Activated naive CD8-positive, alpha-beta T cell treated with anti-CD3 and anti-CD28 coated beads for 36 hours (primary cell): ENCODE data around the gene MRPS34. TPM values are rescaled to one million over a fixed set of nuclear protein-coding genes. Genes with fewer than 3 reads are reported as not detected.
"Not testable (repeated sequence)": the region's sequence is repeated elsewhere in the genome, so short reads cannot be mapped to it uniquely, and the experiment has no call there.

Experiments
- DNase-seq: peaks from one replicate; pipeline ENCODE4 v3.0.0; 2021
- H3K27ac Mint-ChIP-seq: one replicate; pipeline ENCODE4 v1.8.0; 2022; ENCODE audit warnings: mild to moderate bottlenecking, moderate library complexity, mixed read lengths
- H3K27me3 Mint-ChIP-seq: one replicate; pipeline ENCODE4 v1.8.0; 2022; ENCODE audit warnings: mild to moderate bottlenecking, mixed read lengths
- H3K36me3 Mint-ChIP-seq: one replicate; pipeline ENCODE4 v1.8.0; 2021; ENCODE audit warnings: mild to moderate bottlenecking, mixed read lengths
- H3K4me1 Mint-ChIP-seq: one replicate; pipeline ENCODE4 v1.8.0; 2021; ENCODE audit warnings: mixed read lengths
- H3K4me3 Mint-ChIP-seq: one replicate; pipeline ENCODE4 v1.8.0; 2022; ENCODE audit warnings: mild to moderate bottlenecking, moderate library complexity, mixed read lengths
- H3K9me3 Mint-ChIP-seq: one replicate; pipeline ENCODE4 v1.8.0; 2022; ENCODE audit warnings: mixed read lengths
- total RNA-seq, 2 experiments: library from RNA; stranded (reverse); gene quantifications; one replicate each; pipeline ENCODE4 v1.2.3, GENCODE V29; 2021

Gene MRPS34
- total RNA-seq, 2 experiments from 2014 or later, result 187 to 190 TPM

DNA sequence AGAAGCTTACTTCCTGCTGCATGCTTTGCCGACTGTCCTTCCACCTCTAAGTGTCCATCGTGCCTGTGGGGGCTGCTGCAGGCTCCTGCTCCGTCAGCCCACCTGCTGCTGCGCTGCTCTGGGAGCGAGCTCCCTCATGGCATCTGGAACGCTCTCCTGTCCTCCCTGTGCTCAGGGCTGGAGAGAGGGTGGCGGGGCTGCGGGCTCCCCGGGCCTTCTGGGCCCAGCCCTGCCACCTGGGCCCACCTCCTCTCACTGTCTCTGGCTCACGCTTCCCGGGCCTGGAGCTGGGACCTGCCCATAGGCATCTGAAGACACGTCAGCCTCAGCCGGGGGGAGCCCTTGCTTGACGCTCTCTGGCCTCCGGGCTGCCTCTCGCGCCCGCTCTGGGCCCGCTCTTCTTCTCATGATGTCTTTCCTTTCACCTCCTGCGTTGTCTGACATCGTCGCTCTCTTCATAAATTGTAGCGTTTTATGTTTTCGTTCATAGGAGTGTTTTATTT, 28.5 kb downstream of the MRPS34 start:
- Mint-ChIP-seq H3K27me3 (no peaks in the 10 kb centered on the region), H3K4me1 (no peaks in the 10 kb centered on the region), H3K36me3 (peaks cover 1% of the 10 kb centered on the region), H3K27ac (no peak overlapping the region), H3K9me3 (no peaks in the 10 kb centered on the region), H3K4me3 (no peak overlapping the region)
- DNase-seq, result no peak

DNA sequence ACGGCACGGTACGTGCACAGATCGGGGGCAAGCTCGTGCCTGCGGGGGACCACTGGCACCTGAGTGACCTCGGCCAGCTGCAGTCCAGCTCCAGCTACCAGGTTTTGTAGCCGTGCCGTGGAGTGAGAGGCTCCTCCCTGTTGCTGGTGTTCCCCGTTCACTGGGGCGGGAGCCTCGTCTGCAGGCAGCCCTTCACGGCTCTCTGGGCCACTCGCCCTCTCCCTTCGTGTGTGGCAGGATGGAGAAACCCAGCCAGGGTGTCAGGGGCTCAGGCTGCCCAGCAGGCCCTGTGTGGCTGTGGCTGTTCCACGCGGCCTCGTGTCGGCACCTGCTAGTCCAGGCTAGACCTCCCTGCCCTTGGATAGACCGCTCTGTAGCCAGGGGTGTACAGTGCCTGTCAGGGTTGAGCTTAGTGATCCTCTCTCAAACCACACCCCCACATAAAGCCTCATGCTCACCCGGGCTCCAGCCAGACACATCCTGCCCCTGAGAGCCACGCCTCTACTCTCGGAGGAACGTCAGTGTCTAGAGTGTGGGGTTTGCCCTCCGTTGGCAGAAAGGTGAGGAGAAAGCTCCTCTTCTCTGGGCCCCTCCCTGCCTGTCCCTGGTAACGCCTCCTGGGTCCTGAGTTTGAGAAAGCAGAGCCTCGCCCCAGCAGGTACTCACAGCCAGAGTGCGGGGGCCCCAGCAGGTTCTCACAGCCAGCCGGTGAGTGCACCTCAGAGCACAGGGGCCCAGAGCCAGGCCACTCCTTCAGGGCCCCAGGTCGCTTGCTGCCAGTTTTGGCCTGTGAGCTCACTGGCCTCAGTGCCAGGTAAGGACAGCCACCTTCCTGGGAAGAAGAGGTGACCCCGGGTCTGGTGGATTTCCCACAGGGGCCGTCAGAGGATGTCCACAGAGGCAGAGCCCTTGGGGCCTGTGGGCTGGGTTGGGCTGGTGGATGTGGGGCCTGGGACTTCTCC, 29.3 kb downstream of the MRPS34 start:
- H3K9me3 Mint-ChIP-seq, result no peaks in the 10 kb centered on the region
- H3K36me3 Mint-ChIP-seq, result peaks cover 1% of the 10 kb centered on the region
- H3K27ac Mint-ChIP-seq, result no peak overlapping the region
- H3K27me3 Mint-ChIP-seq, result no peaks in the 10 kb centered on the region
- DNase-seq, result no peak
- H3K4me3 Mint-ChIP-seq, result no peak overlapping the region
- no peaks in the 10 kb centered on the region for H3K4me1 Mint-ChIP-seq

DNA sequence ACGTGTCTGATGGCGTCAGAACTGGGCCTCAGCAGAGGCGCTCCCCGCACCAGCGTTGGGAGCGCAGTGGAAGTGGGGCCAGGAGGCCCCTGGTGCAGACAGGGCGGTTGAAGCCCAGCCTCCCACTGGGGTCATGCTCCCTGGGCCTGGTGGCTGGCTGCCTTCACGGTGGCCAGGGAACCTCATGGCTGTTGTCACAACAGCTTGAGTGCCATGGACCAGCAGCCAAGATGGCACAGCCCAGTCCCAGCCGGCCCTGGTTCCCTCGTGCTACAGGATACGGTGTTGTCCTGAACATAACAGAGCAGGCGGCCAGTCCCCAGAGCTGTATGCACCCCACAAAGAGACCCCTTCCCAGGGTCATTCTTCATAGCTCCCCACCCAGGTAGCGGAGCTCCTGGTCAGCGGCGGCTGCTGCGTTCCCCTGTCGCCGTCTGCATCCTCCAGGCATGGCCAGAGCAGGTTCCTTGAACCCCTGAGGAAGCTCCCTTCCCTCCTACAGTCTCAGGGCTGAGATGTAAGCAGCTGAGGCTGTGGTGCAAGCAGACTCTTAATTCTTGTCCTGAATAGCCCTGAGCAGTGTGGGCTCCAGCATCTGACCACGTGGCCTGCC, 31.3 kb downstream of the MRPS34 start:
- H3K27me3 Mint-ChIP-seq, result no peaks in the 10 kb centered on the region
- no peak for DNase-seq
- H3K9me3 Mint-ChIP-seq, result no peaks in the 10 kb centered on the region
- H3K27ac Mint-ChIP-seq, result no peak overlapping the region
- H3K36me3 Mint-ChIP-seq, result peaks cover 1% of the 10 kb centered on the region
- no peak overlapping the region for H3K4me3 Mint-ChIP-seq
- no peaks in the 10 kb centered on the region for H3K4me1 Mint-ChIP-seq

DNA sequence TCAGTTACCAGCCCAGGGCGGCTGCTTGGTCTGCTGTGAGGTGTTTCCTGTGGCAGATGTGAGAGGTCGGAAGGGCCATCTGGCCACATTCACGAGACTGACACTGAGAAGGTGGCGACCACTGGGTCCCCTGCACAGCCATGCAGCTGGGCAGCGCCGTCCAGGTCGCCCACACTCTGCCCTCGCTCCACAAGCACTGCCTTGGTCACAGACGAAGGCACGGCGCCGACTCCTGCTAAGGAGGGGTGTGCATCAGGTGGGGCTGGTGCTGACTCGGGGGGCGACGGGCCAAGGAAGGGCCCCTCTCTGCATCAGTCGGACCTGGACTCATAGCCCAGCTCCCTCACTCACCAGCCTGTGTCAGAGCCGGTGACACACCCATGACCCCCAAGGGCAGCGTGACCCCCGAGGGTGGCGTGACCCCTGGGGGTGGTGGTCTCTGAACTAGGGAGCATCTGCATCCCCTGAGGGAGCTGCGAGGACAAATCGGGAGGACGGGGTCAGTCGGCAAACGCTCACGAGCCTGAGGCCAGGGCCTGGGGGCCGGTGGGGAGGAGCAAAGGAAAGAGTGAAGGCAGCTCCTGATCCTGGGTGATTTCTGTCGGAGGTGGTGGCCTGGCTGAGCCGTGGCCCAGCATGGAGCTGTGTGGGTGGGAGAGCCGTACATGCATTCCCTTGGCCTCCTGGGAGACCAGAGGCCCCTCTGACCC, 32.0 kb downstream of the MRPS34 start:
- H3K36me3 Mint-ChIP-seq, result peaks cover 1% of the 10 kb centered on the region
- no peak for DNase-seq
- H3K27ac Mint-ChIP-seq, result no peak overlapping the region
- no peaks in the 10 kb centered on the region for H3K9me3 Mint-ChIP-seq
- H3K27me3 Mint-ChIP-seq, result no peaks in the 10 kb centered on the region
- no peaks in the 10 kb centered on the region for H3K4me1 Mint-ChIP-seq
- H3K4me3 Mint-ChIP-seq, result no peak overlapping the region

DNA sequence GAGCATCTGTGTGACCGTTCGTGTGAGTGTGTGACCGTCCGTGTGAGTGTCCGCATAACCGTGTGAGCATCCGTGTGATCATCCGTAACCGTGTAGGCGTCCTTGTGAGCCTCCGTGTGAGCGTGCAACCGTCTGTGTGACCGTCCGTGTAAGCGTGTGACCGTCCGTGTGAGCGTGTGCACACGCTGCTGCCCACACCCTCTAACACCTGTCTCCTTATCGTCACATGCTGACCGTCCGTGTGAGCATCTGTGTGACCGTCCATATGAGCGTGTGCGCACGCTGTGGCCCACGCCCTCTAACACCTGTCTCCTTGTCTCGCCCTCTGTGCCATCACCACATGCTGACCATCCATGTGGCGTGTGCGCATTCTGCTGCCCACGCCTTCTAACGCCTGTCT, 32.7 kb downstream of the MRPS34 start:
- no peaks in the 10 kb centered on the region for H3K9me3 Mint-ChIP-seq

DNA sequence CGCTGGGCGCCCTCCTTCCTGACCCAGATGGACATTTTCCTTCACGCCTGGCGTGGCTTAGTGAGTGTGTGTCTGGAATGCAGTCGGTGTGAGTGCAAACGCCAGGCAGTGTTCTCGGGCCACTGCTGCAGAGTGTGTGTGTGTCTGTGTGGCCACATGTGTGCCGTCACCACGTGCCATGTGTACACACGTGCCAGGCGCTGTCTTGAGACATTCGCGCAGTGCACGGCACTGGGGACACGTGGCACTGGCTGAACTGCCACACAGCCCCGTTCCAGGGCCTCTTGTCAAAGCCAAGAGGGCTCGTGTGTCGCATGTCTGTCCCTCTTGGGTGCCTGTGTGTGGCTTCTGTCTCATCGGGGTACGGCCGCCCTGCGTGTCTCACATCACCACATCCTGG, 38.1 kb downstream of the MRPS34 start:
- Mint-ChIP-seq H3K36me3 (peaks cover 2% of the 10 kb centered on the region), H3K4me3 (no peak overlapping the region), H3K27me3 (no peaks in the 10 kb centered on the region), H3K9me3 (no peaks in the 10 kb centered on the region), H3K4me1 (no peaks in the 10 kb centered on the region), H3K27ac (no peak overlapping the region)
- DNase-seq, result no peak

More for the DNA sequence above, 32.7 kb downstream of the MRPS34 start:
- H3K27me3 Mint-ChIP-seq, result no peaks in the 10 kb centered on the region
- no peak for DNase-seq
- H3K4me1 Mint-ChIP-seq, result no peaks in the 10 kb centered on the region
- H3K4me3 Mint-ChIP-seq, result no peak overlapping the region
- H3K36me3 Mint-ChIP-seq, result peaks cover 1% of the 10 kb centered on the region
- no peak overlapping the region for H3K27ac Mint-ChIP-seq

DNA sequence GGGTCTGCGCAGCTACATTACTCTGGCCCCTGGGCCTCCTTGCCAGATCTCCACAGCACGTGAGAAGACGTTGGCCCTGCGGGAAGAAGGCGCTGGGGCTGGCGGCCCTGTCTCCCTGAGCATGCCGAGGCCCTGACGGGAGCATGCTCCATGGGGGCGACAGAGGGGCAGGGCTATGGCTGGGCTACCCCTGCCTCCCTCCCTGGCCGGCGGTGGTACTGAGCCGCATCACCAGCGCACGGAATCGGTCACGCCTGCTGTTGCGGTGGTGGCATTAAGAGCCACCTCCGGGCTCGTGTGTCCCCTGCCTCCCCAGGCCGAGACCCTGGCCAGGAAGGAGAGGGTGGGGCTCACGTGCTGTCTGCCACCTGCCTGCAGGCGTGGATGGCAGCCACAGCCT, 38.8 kb downstream of the MRPS34 start:
- peaks cover 2% of the 10 kb centered on the region for H3K36me3 Mint-ChIP-seq
- H3K27ac Mint-ChIP-seq, result no peak overlapping the region

DNA sequence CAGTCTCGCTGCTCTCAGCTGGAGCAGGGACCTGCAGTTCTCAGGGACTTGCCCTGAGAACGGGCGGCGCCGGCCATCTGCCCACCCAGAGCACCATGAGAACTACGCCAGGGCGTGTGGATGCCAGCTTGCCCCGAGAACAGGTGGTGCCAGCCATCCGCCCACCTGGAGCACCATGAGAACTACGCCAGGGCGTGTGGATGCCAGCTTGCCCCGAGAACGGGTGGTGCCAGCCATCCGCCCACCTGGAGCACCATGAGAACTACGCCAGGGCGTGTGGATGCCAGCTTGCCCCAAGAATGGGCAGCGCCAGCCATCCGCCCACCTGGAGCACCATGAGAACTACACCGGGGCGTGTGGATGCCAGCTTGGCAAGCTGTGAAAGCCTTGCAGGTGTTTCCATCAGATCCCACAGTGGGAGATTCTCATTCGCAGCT, 40.4 kb downstream of the MRPS34 start:
- not testable (repeated sequence) for H3K36me3 Mint-ChIP-seq

More for the DNA sequence above, 38.8 kb downstream of the MRPS34 start:
- no peaks in the 10 kb centered on the region for H3K27me3 Mint-ChIP-seq
- no peaks in the 10 kb centered on the region for H3K4me1 Mint-ChIP-seq
- no peak for DNase-seq
- H3K9me3 Mint-ChIP-seq, result no peaks in the 10 kb centered on the region
- H3K4me3 Mint-ChIP-seq, result no peak overlapping the region

DNA sequence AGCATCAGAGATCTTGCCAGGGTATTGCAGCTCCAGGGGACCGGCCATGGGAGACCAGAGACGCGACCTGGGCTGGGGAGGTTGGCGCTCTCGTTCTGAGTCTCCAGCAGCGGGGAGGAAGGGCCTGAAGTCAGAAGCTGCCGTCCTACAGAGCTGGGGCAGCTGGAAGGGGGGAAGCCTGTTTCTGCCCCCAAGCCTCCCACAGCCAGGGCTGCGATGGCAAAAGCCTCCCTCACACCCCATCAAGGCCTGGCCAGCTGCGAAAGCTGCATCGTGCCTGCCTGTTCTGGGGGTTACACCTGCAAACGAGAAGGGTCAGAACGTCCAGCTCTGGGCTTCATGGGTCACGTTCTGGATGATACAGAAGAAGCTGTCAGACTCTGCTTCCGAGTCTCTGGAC, 40.9 kb downstream of the MRPS34 start:
- H3K4me3 Mint-ChIP-seq, result no peak overlapping the region
- no peaks in the 10 kb centered on the region for H3K9me3 Mint-ChIP-seq
- H3K27me3 Mint-ChIP-seq, result no peaks in the 10 kb centered on the region
- DNase-seq, result no peak
- H3K27ac Mint-ChIP-seq, result no peak overlapping the region
- no peaks in the 10 kb centered on the region for H3K4me1 Mint-ChIP-seq
- peaks cover 2% of the 10 kb centered on the region for H3K36me3 Mint-ChIP-seq

More for the DNA sequence above, 40.4 kb downstream of the MRPS34 start:
- not testable (repeated sequence) for H3K9me3 Mint-ChIP-seq, H3K4me1 Mint-ChIP-seq, H3K27ac Mint-ChIP-seq, DNase-seq, H3K4me3 Mint-ChIP-seq, H3K27me3 Mint-ChIP-seq

DNA sequence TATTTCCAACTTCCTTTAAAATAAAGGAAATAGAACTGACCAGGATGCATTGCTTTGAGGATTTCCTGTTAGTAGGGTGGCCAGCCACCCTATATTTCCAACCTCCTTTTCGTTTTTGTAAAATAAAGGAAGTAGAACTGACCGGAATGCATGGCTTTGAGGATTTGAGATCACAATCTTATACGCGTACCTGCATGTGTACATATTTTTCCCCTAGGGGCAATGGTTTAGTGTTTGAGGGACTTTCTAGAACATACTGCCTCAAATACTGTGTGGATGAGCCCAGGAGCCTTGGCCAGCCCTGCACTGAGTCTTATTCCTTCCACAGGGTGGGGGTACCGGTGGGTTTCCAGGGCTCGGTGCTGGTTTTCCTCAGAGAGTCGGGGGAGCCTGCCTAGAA, 41.3 kb downstream of the MRPS34 start:
- no peaks in the 10 kb centered on the region for H3K9me3 Mint-ChIP-seq
- H3K4me1 Mint-ChIP-seq, result no peaks in the 10 kb centered on the region
- no peaks in the 10 kb centered on the region for H3K27me3 Mint-ChIP-seq
- no peak overlapping the region for H3K4me3 Mint-ChIP-seq
- no peak for DNase-seq
- H3K27ac Mint-ChIP-seq, result no peak overlapping the region
- H3K36me3 Mint-ChIP-seq, result peaks cover 5% of the 10 kb centered on the region

DNA sequence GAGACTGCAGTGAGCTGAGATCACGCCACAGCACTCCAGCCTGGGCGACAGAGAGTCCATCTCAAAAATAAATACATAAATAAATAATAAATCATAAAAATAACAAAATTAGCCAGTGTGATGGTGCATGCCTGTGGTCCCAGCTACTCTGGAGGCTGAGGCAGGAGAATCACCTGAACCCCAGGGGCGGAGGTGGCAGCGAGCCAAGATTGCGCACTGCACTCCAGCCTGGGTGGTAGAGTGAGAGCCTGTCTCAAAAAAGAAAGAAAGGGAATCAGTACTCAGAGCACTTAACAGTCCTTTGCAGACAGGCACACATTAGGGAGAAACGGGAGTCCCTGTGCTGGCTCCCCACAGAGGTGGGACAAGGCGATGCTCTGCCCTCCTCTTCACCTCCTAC, 41.9 kb downstream of the MRPS34 start:
- H3K27ac Mint-ChIP-seq, result no peak overlapping the region
- H3K36me3 Mint-ChIP-seq, result peaks cover 5% of the 10 kb centered on the region
- no peaks in the 10 kb centered on the region for H3K9me3 Mint-ChIP-seq
- DNase-seq, result no peak
- H3K27me3 Mint-ChIP-seq, result no peaks in the 10 kb centered on the region
- no peaks in the 10 kb centered on the region for H3K4me1 Mint-ChIP-seq
- no peak overlapping the region for H3K4me3 Mint-ChIP-seq

DNA sequence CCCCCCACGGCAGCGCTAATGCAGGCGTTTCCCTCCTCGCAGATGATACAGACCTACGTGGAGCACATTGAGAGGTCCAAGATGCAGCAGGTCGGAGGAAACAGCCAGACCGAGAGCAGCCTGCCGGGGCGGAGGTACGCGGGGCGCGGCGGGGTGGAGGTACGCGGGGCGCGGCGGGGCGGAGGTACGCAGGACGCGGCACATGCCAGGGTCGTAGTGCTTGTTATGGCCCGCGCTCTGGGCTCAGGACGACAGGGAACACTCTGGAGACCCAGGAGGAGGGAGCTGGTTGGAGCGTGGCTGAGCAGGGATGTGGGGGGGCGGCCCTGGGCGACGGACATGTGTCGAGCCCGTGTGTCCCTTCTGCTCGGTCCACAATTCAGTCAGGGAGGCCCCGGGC, 43.5 kb downstream of the MRPS34 start:
- Mint-ChIP-seq H3K9me3 (no peaks in the 10 kb centered on the region), H3K4me1 (no peaks in the 10 kb centered on the region), H3K4me3 (no peak overlapping the region), H3K27me3 (no peaks in the 10 kb centered on the region), H3K27ac (no peak overlapping the region), H3K36me3 (peaks cover 5% of the 10 kb centered on the region)
- DNase-seq, result no peak

DNA sequence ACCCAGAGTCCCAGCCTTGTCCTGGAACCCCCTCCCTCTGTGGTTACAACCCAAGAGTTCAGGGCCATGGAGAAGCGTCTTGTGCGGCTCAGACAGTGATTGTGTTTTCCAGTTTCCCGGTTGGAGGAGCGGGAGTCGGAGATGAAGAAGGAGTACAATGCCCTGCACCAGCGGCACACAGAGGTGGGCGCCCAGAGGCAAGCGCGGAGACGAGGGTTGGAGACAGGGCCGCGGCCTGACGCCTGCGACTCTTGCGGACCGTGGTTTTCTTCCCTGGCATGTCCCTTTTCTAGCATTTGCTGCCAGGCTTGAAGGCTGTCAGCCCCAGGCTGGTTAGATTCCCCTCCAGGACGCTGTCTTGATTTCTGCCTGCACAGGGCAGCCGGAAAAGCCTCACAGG, 43.9 kb downstream of the MRPS34 start:
- no peak for DNase-seq
- Mint-ChIP-seq H3K4me1 (no peaks in the 10 kb centered on the region), H3K27me3 (no peaks in the 10 kb centered on the region), H3K36me3 (peaks cover 5% of the 10 kb centered on the region), H3K9me3 (no peaks in the 10 kb centered on the region), H3K4me3 (no peak overlapping the region), H3K27ac (no peak overlapping the region)

DNA sequence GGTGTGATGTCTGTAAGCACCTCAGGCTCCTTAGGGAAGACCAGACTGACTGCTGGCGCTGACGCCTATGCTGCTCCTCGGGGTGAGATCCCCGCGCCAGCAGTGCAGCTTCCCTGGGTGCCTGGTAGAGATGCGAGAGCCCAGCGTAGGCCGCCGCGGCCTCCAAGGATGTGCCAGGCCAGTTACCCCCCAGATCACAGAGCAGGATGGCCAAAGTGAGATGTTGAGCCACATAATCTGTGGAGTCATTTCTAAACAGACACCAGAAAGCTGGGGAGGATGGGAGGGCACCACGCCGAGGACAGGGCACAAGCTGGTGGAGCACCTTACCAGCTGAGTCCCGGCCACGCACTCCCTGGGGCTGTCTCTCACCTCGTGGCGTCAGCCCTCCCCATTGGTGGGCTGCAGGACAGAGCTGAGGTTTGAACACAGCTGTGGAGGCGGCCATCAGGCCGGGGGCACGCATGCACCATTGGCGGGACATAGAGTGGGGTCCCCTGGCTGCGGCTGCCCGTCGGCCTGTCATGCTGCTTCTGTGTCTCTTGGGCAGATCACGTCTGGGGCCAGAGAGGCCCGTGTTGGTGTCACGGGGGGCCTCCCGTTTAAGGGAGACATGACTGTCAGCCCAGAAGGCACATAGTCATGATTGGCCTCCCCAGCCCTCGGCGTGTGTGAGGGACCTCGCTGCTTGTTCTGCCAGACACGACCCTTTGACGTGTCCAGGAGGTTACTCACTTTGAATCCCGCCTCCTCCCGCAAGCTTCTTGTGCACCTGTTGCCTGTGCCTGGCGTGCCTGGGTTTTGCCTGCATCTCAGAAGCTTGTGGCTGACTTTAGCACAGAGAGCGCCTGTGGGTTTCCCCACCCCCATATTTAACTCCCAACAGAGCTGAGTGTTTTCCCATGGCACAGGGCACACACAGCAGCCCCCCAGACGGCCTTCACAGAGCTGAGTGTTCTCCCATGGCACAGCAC, 45.0 kb downstream of the MRPS34 start:
- DNase-seq, result no peak
- Mint-ChIP-seq H3K4me3 (no peak overlapping the region), H3K36me3 (peaks cover 4% of the 10 kb centered on the region), H3K4me1 (peaks cover 7% of the 10 kb centered on the region), H3K9me3 (no peaks in the 10 kb centered on the region), H3K27ac (no peak overlapping the region), H3K27me3 (no peaks in the 10 kb centered on the region)
